ENCODE results near the gene GLB1L2.

The GLB1L2 gene

GRCh38 chr11:134330611-134331353 lies 1.0 kb upstream of the GLB1L2 start:
- no peak overlapping the region for H3K27ac ChIP-seq (ENCODE audit: low read depth, low read length)
- H3K9ac ChIP-seq (ENCODE audit: low read depth, low read length) = no peak overlapping the region
- H3K9me3 ChIP-seq (ENCODE audit: control insufficient read depth, insufficient read depth, low read length) = no peaks in the 10 kb centered on the region
- peak overlapping the region; percentile 63 for H3K4me3 ChIP-seq (ENCODE audit: low read depth, low read length)
- H3K36me3 ChIP-seq (ENCODE audit: control insufficient read depth, insufficient read depth, low read length) = no peaks in the 10 kb centered on the region
- H3K4me1 ChIP-seq (ENCODE audit: control insufficient read depth, insufficient read depth, low read length) = peaks cover 12% of the 10 kb centered on the region
- peaks cover 33% of the 10 kb centered on the region for H3K27me3 ChIP-seq (ENCODE audit: control insufficient read depth, insufficient read depth, low read length)

- H3K27me3 ChIP-seq (ENCODE audit: control insufficient read depth, insufficient read depth, low read length) = peaks cover 33% of the 10 kb centered on the region
- no peak overlapping the region for H3K27ac ChIP-seq (ENCODE audit: low read depth, low read length)
- no peaks in the 10 kb centered on the region for H3K36me3 ChIP-seq (ENCODE audit: control insufficient read depth, insufficient read depth, low read length)
- no peak overlapping the region for H3K9ac ChIP-seq (ENCODE audit: low read depth, low read length)
- H3K4me3 ChIP-seq (ENCODE audit: low read depth, low read length) = peak overlapping the region; percentile 82
- H3K9me3 ChIP-seq (ENCODE audit: control insufficient read depth, insufficient read depth, low read length) = no peaks in the 10 kb centered on the region
- peaks cover 12% of the 10 kb centered on the region for H3K4me1 ChIP-seq (ENCODE audit: control insufficient read depth, insufficient read depth, low read length)
Measured at GRCh38 chr11:134332189-134332631, 422 bp downstream of the GLB1L2 start.

- Histone ChIP-seq H3K4me1 (ENCODE audit: control insufficient read depth, insufficient read depth, low read length) (peaks cover 12% of the 10 kb centered on the region), H3K27ac (ENCODE audit: low read depth, low read length) (no peak overlapping the region), H3K27me3 (ENCODE audit: control insufficient read depth, insufficient read depth, low read length) (peaks cover 33% of the 10 kb centered on the region), H3K9me3 (ENCODE audit: control insufficient read depth, insufficient read depth, low read length) (no peaks in the 10 kb centered on the region), H3K9ac (ENCODE audit: low read depth, low read length) (no peak overlapping the region), H3K4me3 (ENCODE audit: low read depth, low read length) (peak overlapping the region; percentile 82), H3K36me3 (ENCODE audit: control insufficient read depth, insufficient read depth, low read length) (no peaks in the 10 kb centered on the region)
Measured at GRCh38 chr11:134332782-134333181, 994 bp downstream of the GLB1L2 start.

- no peak overlapping the region for H3K9ac ChIP-seq (ENCODE audit: low read depth, low read length)
- no peaks in the 10 kb centered on the region for H3K9me3 ChIP-seq (ENCODE audit: control insufficient read depth, insufficient read depth, low read length)
- peaks cover 12% of the 10 kb centered on the region for H3K4me1 ChIP-seq (ENCODE audit: control insufficient read depth, insufficient read depth, low read length)
- no peak overlapping the region for H3K27ac ChIP-seq (ENCODE audit: low read depth, low read length)
- no peaks in the 10 kb centered on the region for H3K36me3 ChIP-seq (ENCODE audit: control insufficient read depth, insufficient read depth, low read length)
- H3K27me3 ChIP-seq (ENCODE audit: control insufficient read depth, insufficient read depth, low read length) = peaks cover 33% of the 10 kb centered on the region
- no peak overlapping the region for H3K4me3 ChIP-seq (ENCODE audit: low read depth, low read length)
Measured at GRCh38 chr11:134333312-134333711, 1.5 kb downstream of the GLB1L2 start.

GRCh38 chr11:134333946-134334345 lies 2.2 kb downstream of the GLB1L2 start:
- H3K27me3 ChIP-seq (ENCODE audit: control insufficient read depth, insufficient read depth, low read length) = peaks cover 33% of the 10 kb centered on the region
- H3K9ac ChIP-seq (ENCODE audit: low read depth, low read length) = no peak overlapping the region
- no peak overlapping the region for H3K27ac ChIP-seq (ENCODE audit: low read depth, low read length)
- no peaks in the 10 kb centered on the region for H3K36me3 ChIP-seq (ENCODE audit: control insufficient read depth, insufficient read depth, low read length)
- peaks cover 12% of the 10 kb centered on the region for H3K4me1 ChIP-seq (ENCODE audit: control insufficient read depth, insufficient read depth, low read length)
- H3K9me3 ChIP-seq (ENCODE audit: control insufficient read depth, insufficient read depth, low read length) = no peaks in the 10 kb centered on the region
- H3K4me3 ChIP-seq (ENCODE audit: low read depth, low read length) = no peak overlapping the region

GRCh38 chr11:134334796-134335571 lies 3.2 kb downstream of the GLB1L2 start:
- H3K36me3 ChIP-seq (ENCODE audit: control insufficient read depth, insufficient read depth, low read length) = no peaks in the 10 kb centered on the region
- H3K9ac ChIP-seq (ENCODE audit: low read depth, low read length) = no peak overlapping the region
- H3K9me3 ChIP-seq (ENCODE audit: control insufficient read depth, insufficient read depth, low read length) = no peaks in the 10 kb centered on the region
- peaks cover 32% of the 10 kb centered on the region for H3K27me3 ChIP-seq (ENCODE audit: control insufficient read depth, insufficient read depth, low read length)
- peaks cover 12% of the 10 kb centered on the region for H3K4me1 ChIP-seq (ENCODE audit: control insufficient read depth, insufficient read depth, low read length)
- H3K27ac ChIP-seq (ENCODE audit: low read depth, low read length) = no peak overlapping the region
- no peak overlapping the region for H3K4me3 ChIP-seq (ENCODE audit: low read depth, low read length)

- H3K9me3 ChIP-seq (ENCODE audit: control insufficient read depth, insufficient read depth, low read length) = no peaks in the 10 kb centered on the region
- peaks cover 16% of the 10 kb centered on the region for H3K27me3 ChIP-seq (ENCODE audit: control insufficient read depth, insufficient read depth, low read length)
- no peaks in the 10 kb centered on the region for H3K36me3 ChIP-seq (ENCODE audit: control insufficient read depth, insufficient read depth, low read length)
- H3K4me1 ChIP-seq (ENCODE audit: control insufficient read depth, insufficient read depth, low read length) = peaks cover 4% of the 10 kb centered on the region; the same call in 1 of the 2 replicates
- no peak overlapping the region for H3K4me3 ChIP-seq (ENCODE audit: low read depth, low read length)
- no peak overlapping the region for H3K27ac ChIP-seq (ENCODE audit: low read depth, low read length)
- no peak overlapping the region for H3K9ac ChIP-seq (ENCODE audit: low read depth, low read length)
Measured at GRCh38 chr11:134337051-134337450, 5.3 kb downstream of the GLB1L2 start.

GRCh38 chr11:134338068-134338467 lies 6.3 kb downstream of the GLB1L2 start:
- no peaks in the 10 kb centered on the region for H3K36me3 ChIP-seq (ENCODE audit: control insufficient read depth, insufficient read depth, low read length)
- peaks cover 7% of the 10 kb centered on the region for H3K27me3 ChIP-seq (ENCODE audit: control insufficient read depth, insufficient read depth, low read length)
- H3K4me1 ChIP-seq (ENCODE audit: control insufficient read depth, insufficient read depth, low read length) = no peaks in the 10 kb centered on the region
- H3K4me3 ChIP-seq (ENCODE audit: low read depth, low read length) = no peak overlapping the region
- H3K27ac ChIP-seq (ENCODE audit: low read depth, low read length) = no peak overlapping the region
- H3K9me3 ChIP-seq (ENCODE audit: control insufficient read depth, insufficient read depth, low read length) = no peaks in the 10 kb centered on the region
- no peak overlapping the region for H3K9ac ChIP-seq (ENCODE audit: low read depth, low read length)

- no peaks in the 10 kb centered on the region for H3K9me3 ChIP-seq (ENCODE audit: control insufficient read depth, insufficient read depth, low read length)
- no peak overlapping the region for H3K9ac ChIP-seq (ENCODE audit: low read depth, low read length)
- no peak overlapping the region for H3K27ac ChIP-seq (ENCODE audit: low read depth, low read length)
- H3K4me3 ChIP-seq (ENCODE audit: low read depth, low read length) = no peak overlapping the region
- no peaks in the 10 kb centered on the region for H3K36me3 ChIP-seq (ENCODE audit: control insufficient read depth, insufficient read depth, low read length)
- H3K27me3 ChIP-seq (ENCODE audit: control insufficient read depth, insufficient read depth, low read length) = peaks cover under 1% of the 10 kb centered on the region; the same call in 1 of the 2 replicates
- no peaks in the 10 kb centered on the region for H3K4me1 ChIP-seq (ENCODE audit: control insufficient read depth, insufficient read depth, low read length)
Measured at GRCh38 chr11:134338654-134339053, 6.9 kb downstream of the GLB1L2 start.

- no peak overlapping the region for H3K4me3 ChIP-seq (ENCODE audit: low read depth, low read length)
- H3K9me3 ChIP-seq (ENCODE audit: control insufficient read depth, insufficient read depth, low read length) = no peaks in the 10 kb centered on the region
- H3K4me1 ChIP-seq (ENCODE audit: control insufficient read depth, insufficient read depth, low read length) = no peaks in the 10 kb centered on the region
- no peaks in the 10 kb centered on the region; the same call in 1 of the 2 replicates for H3K27me3 ChIP-seq (ENCODE audit: control insufficient read depth, insufficient read depth, low read length)
- H3K9ac ChIP-seq (ENCODE audit: low read depth, low read length) = no peak overlapping the region
- H3K36me3 ChIP-seq (ENCODE audit: control insufficient read depth, insufficient read depth, low read length) = no peaks in the 10 kb centered on the region
- no peak overlapping the region for H3K27ac ChIP-seq (ENCODE audit: low read depth, low read length)
Measured at GRCh38 chr11:134339756-134340155, 8.0 kb downstream of the GLB1L2 start.

GRCh38 chr11:134340354-134340964 lies 8.7 kb downstream of the GLB1L2 start:
- Histone ChIP-seq H3K4me1 (ENCODE audit: control insufficient read depth, insufficient read depth, low read length) (no peaks in the 10 kb centered on the region), H3K27me3 (ENCODE audit: control insufficient read depth, insufficient read depth, low read length) (no peaks in the 10 kb centered on the region; the same call in 1 of the 2 replicates), H3K9ac (ENCODE audit: low read depth, low read length) (no peak overlapping the region)

More at GRCh38 chr11:134340354-134340964, 8.7 kb downstream of the GLB1L2 start:
- Histone ChIP-seq H3K27ac (ENCODE audit: low read depth, low read length) (no peak overlapping the region), H3K36me3 (ENCODE audit: control insufficient read depth, insufficient read depth, low read length) (no peaks in the 10 kb centered on the region), H3K4me3 (ENCODE audit: low read depth, low read length) (no peak overlapping the region), H3K9me3 (ENCODE audit: control insufficient read depth, insufficient read depth, low read length) (no peaks in the 10 kb centered on the region)

Measured in HUES48 (cell line).